ENCODE measurements around the gene OBI1.

OBI1 gene, protein sequence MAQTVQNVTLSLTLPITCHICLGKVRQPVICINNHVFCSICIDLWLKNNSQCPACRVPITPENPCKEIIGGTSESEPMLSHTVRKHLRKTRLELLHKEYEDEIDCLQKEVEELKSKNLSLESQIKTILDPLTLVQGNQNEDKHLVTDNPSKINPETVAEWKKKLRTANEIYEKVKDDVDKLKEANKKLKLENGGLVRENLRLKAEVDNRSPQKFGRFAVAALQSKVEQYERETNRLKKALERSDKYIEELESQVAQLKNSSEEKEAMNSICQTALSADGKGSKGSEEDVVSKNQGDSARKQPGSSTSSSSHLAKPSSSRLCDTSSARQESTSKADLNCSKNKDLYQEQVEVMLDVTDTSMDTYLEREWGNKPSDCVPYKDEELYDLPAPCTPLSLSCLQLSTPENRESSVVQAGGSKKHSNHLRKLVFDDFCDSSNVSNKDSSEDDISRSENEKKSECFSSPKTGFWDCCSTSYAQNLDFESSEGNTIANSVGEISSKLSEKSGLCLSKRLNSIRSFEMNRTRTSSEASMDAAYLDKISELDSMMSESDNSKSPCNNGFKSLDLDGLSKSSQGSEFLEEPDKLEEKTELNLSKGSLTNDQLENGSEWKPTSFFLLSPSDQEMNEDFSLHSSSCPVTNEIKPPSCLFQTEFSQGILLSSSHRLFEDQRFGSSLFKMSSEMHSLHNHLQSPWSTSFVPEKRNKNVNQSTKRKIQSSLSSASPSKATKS

DNA sequence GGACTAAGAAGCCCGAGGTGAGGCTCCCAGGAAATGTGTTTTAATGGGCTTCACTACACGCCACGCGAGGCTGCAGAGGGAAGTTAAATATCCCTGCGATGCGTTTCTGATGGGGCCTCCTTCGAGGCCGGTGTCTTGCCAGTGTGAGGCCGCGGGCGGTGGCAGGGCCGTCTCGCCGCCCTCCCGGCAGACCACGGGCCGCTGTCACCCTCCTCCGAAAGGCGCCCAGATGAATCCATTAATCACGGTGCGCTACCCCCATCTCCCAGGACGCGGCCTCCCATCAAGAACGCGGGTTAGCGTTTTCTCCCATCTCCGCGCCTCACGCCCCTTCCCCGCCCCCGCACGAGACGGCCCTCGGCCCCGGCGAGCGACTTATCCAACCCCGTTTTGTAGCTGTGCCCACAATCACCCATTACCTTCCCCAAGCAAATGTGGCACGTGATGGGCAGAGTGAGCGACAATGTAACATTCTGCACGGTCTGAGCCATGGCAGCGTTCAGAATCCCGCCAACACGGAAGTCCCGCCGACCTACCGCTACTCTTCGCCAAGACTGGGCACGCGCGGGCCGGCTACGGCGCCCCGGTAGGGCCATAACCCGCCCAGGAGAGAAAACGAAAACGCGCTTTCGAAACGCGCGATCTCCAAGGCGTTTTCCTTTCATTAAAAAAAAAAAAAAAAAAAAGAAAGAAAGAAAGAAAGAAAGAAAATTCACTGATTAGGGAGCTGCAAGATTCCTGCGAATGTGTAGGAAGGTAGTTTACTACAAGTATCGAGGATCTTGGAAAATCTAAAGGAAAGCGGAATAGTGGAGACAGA, at the start of gene OBI1:
Gene OBI1, minus strand, starts transcription at position 526 of the 820 bp plus-strand sequence. Its CDS starts 35 bp downstream, at position 491.
- peak; percentile 91 for DNase-seq

DNA sequence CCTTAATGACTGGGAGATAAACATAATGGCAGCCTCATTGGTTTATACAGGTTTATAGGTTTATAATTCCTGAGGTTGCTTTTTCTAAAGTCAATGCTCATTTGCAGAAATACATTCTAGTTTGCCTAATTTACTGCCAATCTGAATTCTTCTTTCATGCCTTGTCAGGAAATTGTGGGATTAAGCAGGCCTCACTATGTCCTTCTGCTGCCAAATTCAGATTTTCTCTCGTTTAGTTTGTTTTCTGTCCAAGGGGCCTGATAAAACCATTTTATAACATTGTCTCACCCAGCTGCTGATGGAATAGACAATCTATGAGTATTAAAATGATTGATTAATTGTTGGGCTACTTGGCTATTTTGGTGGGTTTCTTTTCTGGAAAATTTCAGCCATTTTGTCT, 42.4 kb upstream of the OBI1 start:
- no peak for DNase-seq

DNA sequence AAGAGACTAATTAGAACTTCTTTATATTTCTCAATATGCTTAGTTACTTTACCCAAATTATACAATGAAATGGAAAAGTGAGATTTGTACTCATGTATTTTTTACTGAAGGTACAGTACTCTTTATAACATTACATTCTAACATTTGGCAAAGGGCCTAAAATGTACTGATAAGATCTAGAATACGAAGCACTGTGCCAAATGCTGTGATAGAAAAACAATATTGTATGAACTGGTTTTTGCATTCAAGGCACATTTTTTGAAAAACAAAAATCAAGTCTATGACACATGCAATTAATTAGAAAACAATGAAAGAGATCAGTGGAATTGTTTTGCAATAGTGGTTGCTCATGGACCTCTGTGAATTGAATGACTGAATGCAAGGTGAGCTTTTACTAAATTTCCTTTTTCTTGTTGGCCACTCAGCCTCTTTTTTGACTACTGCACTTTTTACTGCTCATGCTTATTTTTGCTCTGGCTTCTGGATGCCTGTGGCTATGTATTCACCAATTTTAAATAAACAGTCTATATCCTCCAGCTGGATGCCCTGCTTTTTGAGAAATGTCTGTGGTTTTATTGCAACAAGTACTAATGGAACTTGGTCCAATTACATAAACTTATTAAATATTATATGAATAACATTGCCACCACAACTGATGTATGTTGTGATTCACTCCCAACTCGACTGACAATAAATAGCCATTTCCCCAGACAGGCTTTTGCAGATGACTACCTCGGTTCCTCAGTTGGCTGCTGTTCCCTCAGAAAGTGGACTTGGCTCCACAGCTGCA, 41.4 kb upstream of the OBI1 start:
- no peak for DNase-seq

DNA sequence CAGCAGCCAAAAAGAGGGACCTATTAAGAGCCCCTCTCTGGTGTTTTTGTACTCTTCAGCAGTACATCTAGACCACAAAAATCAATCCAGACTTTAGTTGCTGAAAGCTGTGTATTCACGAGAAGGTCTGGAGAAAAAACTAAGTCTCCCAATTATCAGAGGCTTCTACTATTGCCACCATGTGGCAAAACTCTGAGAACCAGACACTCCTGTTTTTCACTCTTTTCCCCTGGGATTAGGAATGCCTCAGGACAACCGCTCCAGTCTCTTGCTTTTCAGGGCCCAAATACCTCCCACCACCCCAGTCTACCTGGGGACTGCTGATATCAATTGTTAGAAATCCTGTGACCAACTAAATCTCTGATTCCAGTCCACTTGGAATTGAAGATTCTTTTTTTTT, 30.1 kb upstream of the OBI1 start:
- DNase-seq = no peak

DNA sequence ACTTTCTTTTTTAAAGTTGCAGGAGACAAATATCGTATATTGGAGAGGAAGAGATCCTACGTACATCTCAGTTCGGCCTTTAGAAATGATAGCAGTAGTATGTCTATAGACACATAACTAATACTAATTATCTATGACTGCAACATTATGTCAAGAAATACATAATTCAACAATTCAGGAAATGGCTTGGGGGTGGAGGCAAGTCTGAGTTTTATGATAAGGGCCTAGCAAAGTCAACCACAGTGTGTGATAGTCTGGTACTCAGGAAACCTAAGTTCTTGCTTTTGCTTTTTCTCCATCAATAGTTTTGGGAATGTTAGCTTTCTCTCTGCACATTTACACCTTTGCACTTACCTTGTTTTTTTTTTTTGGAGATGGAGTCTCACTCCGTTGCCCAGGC, 27.5 kb upstream of the OBI1 start:
- DNase-seq = no peak

DNA sequence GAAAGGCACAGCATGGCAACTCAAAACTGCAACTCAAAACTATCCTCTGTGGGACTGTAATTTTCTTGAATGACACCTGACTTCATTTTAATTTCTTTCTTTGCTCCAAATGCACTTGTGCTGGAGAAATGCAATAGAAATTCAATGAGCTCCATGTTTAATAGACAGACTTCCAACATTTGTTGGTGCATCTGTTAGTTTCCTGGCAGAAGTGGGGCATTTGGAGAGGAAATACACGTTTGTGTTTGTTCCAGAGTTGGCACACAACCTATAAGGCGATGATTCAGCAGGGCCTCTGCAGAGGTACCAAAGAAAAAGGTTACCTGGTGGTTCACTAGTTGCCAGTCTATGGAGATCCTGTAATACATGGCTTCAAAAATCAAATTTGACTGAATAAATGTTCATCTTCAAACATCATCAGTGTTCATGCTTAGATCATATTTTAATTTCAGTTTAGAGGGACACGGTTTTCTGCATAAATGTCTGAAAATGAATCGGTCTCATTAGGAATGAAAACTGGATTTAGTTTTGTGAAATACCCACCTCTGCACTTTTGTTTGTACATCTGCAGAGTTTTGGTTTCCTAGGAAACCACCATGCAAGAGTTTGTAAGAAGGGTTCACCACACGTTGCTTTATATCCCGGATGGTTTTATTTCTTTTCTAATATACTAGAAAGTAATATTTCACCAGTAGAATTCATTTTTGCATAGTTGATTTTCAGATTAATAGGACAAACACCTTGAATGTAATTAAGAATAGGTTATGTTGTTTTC, 21.8 kb upstream of the OBI1 start:
- no peak for DNase-seq

DNA sequence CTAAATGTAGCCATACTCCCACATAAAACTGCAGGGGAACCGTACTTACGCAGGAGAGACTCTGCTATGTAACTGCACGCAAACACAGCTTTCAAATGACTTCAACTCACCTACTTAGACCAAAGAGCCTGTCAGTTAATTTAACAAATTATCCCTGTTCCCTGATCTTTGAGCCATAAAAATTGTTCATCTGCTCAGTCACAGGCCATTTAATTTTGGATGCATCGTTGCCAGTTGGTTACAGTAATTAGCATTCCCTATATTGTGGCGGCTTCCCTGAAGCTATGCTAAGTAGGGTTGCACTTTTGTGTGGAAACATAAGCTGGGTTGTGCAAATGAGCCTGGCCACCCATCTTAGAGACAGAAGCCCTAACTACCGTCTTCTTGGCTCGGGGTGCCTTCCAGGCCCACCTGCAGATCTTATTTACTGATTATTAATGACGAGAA, 21.2 kb upstream of the OBI1 start:
- DNase-seq = no peak

DNA sequence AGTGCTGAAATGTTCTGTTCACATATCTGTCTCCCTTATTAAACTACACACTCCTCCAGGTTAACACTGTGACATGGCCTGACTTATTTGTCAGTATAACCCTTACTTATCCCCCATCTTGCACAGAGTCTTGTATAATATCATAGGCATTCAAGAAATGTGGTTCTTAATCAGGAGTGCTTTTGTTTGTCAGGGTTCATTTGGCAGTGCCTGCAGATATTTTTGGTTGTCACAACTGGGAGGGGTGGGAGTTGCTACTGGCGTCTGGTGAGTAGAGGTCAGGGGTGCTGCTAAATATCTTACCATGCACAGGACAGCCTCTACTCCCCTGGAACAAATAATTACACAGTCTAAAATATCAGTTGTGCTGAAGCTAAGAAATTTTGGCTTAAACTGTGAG, 20.4 kb upstream of the OBI1 start:
- no peak for DNase-seq

DNA sequence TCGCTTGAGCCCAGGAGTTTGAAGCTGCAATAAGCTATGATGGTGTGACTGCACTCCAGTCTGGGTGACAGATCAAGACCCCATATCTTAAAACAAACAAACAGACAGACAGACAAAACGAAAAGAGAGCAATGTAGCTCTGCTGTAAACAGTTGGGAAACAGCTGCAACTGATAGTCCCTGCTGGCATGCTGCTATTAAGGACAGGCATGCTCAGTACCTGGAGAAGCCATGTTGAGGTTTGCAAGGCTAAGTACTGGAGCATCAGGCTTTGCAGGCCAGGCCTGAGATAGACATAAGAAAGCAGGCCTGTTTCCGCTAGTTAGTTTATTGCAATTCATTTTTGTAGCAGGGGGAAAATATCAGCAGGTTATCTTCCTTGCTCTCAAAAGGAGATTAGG, 16.2 kb upstream of the OBI1 start:
- DNase-seq = no peak

DNA sequence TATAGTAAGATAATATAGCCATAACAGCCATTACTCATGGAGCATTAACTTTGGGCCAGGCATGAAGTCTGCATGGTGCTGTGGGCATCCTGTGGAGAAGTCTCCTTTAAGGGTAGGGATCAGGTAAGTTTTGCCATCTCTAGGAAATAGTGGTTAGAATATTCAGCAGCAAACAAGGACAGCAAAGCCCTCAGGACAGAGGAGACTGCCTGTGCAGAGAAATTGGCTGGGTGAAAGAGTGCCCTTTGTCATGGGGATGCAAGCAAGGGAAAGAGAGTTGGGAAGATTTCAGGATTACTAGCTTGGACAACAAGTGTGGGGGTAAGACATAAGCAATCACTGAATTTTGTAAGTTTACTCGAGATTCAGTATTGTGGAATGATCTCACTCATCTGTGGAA, 15.7 kb upstream of the OBI1 start:
- no peak for DNase-seq

DNA sequence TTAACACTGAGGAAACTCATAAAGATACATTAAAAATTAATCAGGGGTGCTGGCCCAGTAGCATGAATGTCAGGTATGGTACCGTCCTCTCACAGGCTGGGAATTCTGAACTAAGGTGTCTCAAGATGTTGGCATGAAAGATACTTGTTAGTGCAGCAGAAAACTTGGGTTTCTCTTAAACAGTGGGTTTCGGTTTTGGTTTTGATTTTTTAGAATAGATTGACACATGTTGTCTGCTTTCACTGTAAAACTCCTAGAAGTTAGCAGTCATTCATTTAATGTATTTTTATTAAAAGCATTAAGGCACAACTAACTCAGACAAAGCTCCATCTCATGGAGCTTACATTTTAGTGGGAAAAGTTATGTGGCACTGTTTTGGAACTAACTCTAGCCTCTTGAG, 3.5 kb upstream of the OBI1 start:
- DNase-seq = no peak

DNA sequence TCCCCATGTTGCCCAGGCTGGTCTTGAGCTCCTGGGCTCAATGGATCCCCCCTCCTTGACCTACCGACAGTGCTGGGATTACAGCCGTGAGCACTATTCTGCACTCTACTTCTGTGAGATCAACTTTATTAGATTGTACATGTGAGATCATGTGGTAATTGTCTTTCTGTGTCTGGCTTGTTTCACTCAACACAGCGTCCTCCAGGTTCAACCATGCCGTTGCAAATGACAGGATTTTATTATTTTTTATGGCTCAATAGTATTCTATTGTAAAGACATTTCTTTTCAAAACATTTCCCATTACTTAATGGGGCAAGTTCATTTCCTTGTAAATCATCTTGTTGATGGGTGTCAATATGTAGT, 1.5 kb upstream of the OBI1 start:
- no peak for DNase-seq

DNA sequence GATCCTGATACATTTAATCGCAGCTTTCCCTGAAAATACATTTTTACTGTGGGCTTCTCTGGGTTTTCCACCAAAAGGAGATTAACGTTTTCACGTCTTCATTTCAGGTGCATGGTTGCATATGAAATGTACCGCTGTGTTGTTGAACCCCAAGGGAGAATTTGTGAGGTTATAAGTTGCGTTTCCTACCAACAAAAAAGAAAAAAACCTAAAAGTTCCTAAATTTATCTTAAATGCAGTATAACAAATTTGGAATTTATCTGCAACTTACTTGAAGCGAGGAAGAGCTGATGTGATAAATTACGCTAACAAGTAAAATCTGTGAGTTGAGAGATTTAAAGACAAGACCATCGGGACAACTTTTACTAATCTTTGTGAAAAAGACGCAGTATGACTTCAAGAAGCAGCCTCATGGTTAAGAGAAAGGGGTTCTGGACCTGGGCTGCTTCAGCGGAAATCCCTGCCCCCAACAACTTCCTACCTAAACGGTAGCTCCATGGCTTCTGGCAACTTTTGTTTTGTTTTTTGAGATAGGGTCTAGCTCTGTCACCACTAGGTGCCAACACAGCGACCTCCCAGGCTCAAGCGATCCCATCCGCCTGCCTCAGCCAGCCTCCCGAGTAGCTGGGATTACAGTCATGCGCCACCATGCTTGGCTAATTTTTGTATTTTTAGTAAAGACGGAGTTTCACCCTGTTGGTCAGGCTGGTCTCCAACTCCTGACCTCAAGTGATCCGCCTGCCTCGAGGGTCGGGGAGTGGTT, 958 bp upstream of the OBI1 start:
- peak; percentile 19 for DNase-seq

DNA sequence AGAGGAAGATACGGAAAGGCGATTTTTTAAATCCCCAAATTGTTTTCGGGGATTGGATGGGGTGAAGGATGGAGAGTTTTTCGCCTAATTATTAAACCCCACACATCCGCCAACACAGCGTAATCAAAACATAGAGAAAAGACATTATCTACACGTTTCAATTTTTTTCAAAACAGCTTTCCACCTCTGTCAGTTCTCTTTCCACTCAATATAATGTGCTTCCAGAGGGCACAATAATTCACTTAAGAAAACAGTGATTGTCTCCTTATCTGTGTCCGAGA, 435 bp upstream of the OBI1 start:
- no peak for DNase-seq

DNA sequence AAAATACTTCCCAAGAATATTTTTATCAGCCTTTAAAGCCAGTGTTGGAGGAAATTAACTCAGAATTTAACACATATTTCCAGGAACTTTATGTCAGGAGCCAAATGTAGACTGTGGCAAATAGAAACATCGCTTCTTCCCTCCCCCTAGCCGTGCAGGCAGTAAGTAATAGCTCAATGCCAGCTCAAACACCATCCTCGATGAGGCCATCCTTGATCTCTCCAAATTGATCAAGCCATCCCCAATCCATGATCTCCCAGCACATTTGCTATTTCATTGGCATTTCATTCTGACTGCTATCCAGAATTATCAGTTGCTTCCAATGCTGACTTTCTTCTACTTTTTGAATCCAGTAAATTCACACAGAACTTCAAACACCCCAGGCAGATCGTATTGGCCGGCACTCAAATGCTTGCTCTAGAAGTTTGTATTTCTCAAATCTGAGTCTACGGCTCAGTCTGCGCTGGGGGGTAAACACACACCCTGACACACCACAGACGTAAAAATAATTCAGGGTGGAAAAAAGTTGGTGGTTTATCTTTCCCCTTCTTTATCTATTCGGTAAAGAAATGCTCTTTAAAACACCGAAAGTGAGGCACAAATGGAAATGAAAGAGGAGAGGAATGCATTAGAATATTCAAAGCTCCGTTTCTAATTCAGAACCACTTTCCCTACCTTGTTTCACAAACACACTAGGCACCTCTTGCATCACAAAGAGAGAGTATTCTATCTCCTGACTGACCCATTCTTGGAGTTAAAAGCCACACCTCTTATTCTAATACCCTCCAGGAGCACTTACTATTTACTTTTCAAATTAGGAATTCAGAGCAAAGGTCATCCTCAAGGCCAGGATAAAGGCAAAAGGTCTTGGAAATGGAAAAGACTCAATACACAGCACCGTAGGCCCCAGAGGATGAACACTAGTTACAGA, 991 bp downstream of the OBI1 start:
- no peak for DNase-seq

DNA sequence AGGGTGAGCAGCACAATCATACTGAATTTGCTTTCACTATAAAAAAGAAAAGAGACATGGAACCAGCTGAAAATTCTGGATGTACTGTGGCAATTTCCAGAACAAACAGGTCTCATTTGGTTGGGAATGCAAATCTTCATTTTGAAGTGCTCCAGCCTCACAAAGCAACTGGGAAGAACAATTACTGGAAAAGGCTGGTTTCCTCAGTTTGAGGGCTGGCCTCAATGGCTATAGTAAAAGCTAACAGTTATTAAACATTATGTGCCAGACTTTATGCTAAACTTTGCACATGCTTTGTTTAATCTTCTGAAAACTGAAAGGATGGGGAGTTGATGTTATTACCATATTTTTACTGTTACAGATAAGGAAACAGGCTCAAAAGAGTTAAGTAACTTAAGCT, 3.0 kb downstream of the OBI1 start:
- no peak for DNase-seq

DNA sequence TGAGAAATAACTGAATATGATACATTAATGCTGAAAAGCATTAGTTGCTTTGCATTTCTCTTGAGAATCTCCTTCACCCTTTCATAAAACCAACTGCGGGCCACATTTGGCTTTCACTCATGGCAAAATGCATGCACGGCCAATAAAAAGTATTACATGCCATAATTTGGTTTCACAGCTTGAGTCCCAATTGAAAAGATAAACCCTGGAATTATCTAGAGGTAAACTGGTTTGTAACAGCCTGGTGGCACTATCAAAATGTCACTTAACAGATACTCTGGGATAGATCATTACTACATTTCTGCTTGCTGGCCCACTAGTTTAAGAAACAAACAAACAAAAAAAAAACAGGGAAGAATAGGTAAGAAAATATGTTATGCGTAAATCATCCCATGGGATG, 3.9 kb downstream of the OBI1 start:
- DNase-seq = no peak

DNA sequence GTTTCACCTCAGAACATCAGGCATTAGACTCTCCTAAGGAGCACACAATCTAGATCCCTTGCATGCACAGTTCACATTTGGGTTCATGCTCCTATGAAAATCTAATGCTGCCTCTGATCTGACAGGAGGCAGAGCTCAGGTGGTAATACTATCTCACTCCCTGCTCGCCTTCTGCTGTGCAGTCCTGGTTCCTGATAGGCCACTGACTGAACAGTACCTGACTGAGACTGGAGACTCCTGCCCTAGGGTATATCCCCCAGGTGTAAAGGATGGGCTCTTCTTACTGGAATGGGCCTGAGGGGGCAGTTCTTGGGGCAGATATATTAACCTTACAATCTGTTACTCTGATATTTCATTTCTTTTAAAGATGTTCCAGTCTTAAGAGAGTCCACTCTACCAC, 6.3 kb downstream of the OBI1 start:
- no peak for DNase-seq

DNA sequence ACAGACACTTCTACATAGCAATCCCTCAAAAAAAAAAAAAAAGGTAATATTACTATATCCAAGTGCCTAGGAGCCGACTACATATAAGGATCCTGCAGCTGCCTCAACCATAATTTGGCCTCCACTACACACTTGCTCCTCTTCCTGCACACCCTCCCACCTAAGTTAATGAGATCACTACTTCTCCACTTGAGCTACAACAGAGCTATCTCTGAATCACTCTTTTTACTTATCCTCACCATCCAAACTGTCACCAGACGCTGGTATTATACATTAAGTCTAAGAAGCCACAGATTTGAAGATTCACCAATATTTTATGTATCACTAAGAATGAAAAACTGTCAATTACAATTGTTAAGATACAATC, 8.3 kb downstream of the OBI1 start:
- DNase-seq = no peak

DNA sequence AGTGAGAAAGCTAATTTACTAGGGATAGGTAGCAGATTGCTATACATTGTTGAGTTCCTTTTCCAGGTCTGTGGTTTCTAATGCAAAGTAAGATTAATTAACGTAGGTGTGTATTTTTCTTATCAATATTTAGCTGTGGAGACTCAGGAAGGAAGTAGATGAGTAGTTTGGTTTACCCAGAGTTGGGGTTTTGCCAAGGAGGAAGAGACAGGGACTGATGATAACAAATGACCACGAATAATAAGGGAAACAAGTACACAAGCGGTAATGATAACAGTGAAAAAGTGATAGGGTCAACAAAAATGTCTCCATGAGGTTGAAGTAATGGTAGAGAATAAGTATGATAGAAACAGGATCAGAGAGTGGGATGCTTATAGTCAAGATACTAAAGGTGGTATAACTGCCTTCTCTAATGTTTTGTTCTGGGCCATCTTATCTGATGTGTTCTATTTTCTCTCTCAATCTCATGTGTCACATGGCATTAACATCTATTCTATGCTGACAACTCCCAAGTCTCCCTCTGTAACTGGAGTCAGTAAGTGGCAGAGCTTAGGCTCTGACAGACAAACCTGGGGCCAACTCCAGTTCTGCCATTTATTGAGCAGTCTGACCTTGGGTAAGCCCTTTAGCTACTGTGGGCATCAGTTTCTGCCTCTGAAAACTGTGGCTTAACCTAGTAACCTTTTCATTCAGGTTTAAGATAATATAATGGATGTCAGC, 8.8 kb downstream of the OBI1 start:
- DNase-seq = no peak
